Activated naive CD4-positive, alpha-beta T cell treated with anti-CD3 and anti-CD28 coated beads, Interleukin-2, amount 10 ng/mL, durations not matched to agents 7 days and 5 days (primary cell): ENCODE data around the gene C21orf58.
A peak's percentile ranks its signal among the peaks of the same experiment; 100 is the strongest.
"Not testable (repeated sequence)": the region's sequence is repeated elsewhere in the genome, so short reads cannot be mapped to it uniquely, and the experiment has no call there.

Source experiments
- CTCF ChIA-PET: fragments of 350-600 bp; sonication (Branson Sonifier 250); formaldehyde crosslinking; loops from one replicate; lab custom pipeline; 2021; ENCODE audit warnings: antibody characterized with exemption; lab: Charles Lee
- DNase-seq: peaks from one replicate; pipeline ENCODE4 v3.0.0-alpha.2; 2020
- H3K27ac Mint-ChIP-seq: one replicate; pipeline ENCODE4 v1.8.0; 2021; ENCODE audit warnings: mild to moderate bottlenecking, moderate library complexity, mixed read lengths
- H3K27me3 Mint-ChIP-seq: one replicate; pipeline ENCODE4 v1.8.0; 2021; ENCODE audit warnings: mild to moderate bottlenecking, mixed read lengths
- H3K36me3 Mint-ChIP-seq: one replicate; pipeline ENCODE4 v1.8.0; 2021; ENCODE audit warnings: mixed read lengths
- H3K4me1 Mint-ChIP-seq: one replicate; pipeline ENCODE4 v1.8.0; 2021; ENCODE audit warnings: mixed read lengths
- H3K4me3 Mint-ChIP-seq: one replicate; pipeline ENCODE4 v1.8.0; 2021; ENCODE audit warnings: mild to moderate bottlenecking, moderate library complexity, mixed read lengths
- H3K9me3 Mint-ChIP-seq: one replicate; pipeline ENCODE4 v1.8.0; 2021; ENCODE audit warnings: mixed read lengths

C21orf58 gene

GRCh38 chr21:46324390-46325072 lies 861 bp upstream of the C21orf58 start:
- peaks cover 4% of the 10 kb centered on the region for H3K27me3 Mint-ChIP-seq
- CTCF ChIA-PET = interaction anchor here (1.3 to 2.5 kb wide), 4 partner anchors 40 to 181 kb away, joined by 4 to 7 read pairs (median 6); partner anchors contain the start of gene MCM3AP
- peaks cover 44% of the 10 kb centered on the region for H3K36me3 Mint-ChIP-seq
- H3K27ac Mint-ChIP-seq = peak overlapping the region; percentile 99
- no peaks in the 10 kb centered on the region for H3K9me3 Mint-ChIP-seq
- H3K4me3 Mint-ChIP-seq = peak overlapping the region; percentile 90
- DNase-seq = peak; percentile 88
- H3K4me1 Mint-ChIP-seq = peaks cover 47% of the 10 kb centered on the region

GRCh38 chr21:46323227-46323709 lies 402 bp downstream of the C21orf58 start:
- H3K36me3 Mint-ChIP-seq = peaks cover 46% of the 10 kb centered on the region
- peak overlapping the region; percentile 99 for H3K27ac Mint-ChIP-seq
- CTCF ChIA-PET = interaction anchor here (1.6 to 1.7 kb wide), 2 partner anchors 91 to 180 kb away, joined by 3 to 6 read pairs; no protein-coding TSS in a partner anchor
- no peaks in the 10 kb centered on the region for H3K9me3 Mint-ChIP-seq
- DNase-seq = no peak
- peaks cover 4% of the 10 kb centered on the region for H3K27me3 Mint-ChIP-seq
- H3K4me3 Mint-ChIP-seq = peak overlapping the region; percentile 90
- H3K4me1 Mint-ChIP-seq = peaks cover 54% of the 10 kb centered on the region

- CTCF ChIA-PET = interaction anchor here (1.1 to 1.7 kb wide), 3 partner anchors 23 to 179 kb away, joined by 3 to 6 read pairs (median 3); no protein-coding TSS in a partner anchor
- H3K4me3 Mint-ChIP-seq = peak overlapping the region; percentile 90
- H3K27me3 Mint-ChIP-seq = peaks cover 4% of the 10 kb centered on the region
- H3K36me3 Mint-ChIP-seq = peaks cover 43% of the 10 kb centered on the region
- H3K27ac Mint-ChIP-seq = peak overlapping the region; percentile 99
- DNase-seq = peak; percentile 49
- no peaks in the 10 kb centered on the region for H3K9me3 Mint-ChIP-seq
- H3K4me1 Mint-ChIP-seq = peaks cover 52% of the 10 kb centered on the region
Observed at GRCh38 chr21:46322351-46323226, 1.1 kb downstream of the C21orf58 start.

- peaks cover 35% of the 10 kb centered on the region for H3K4me1 Mint-ChIP-seq
- CTCF ChIA-PET = no interaction called here
- peak overlapping the region; percentile 38 for H3K4me3 Mint-ChIP-seq
- no peaks in the 10 kb centered on the region for H3K9me3 Mint-ChIP-seq
- H3K27me3 Mint-ChIP-seq = peaks cover 4% of the 10 kb centered on the region
- peak overlapping the region; percentile 82 for H3K27ac Mint-ChIP-seq
- H3K36me3 Mint-ChIP-seq = peaks cover 37% of the 10 kb centered on the region
- no peak for DNase-seq
Observed at GRCh38 chr21:46320331-46320801, 3.3 kb downstream of the C21orf58 start.

- Mint-ChIP-seq H3K9me3 (no peaks in the 10 kb centered on the region), H3K4me3 (no peak overlapping the region), H3K27me3 (peaks cover 4% of the 10 kb centered on the region), H3K4me1 (peaks cover 34% of the 10 kb centered on the region), H3K36me3 (peaks cover 38% of the 10 kb centered on the region), H3K27ac (no peak overlapping the region)
- DNase-seq = no peak
- CTCF ChIA-PET = no interaction called here
Observed at GRCh38 chr21:46319186-46319585, 4.5 kb downstream of the C21orf58 start.

GRCh38 chr21:46318464-46318845 lies 5.2 kb downstream of the C21orf58 start:
- Mint-ChIP-seq H3K9me3 (no peaks in the 10 kb centered on the region), H3K4me1 (peaks cover 34% of the 10 kb centered on the region), H3K4me3 (no peak overlapping the region), H3K27me3 (no peaks in the 10 kb centered on the region), H3K36me3 (peaks cover 40% of the 10 kb centered on the region), H3K27ac (peak overlapping the region; percentile 33)
- DNase-seq = no peak
- CTCF ChIA-PET = no interaction called here

- DNase-seq = no peak
- CTCF ChIA-PET = no interaction called here
- H3K27ac Mint-ChIP-seq = no peak overlapping the region
- H3K4me1 Mint-ChIP-seq = peaks cover 34% of the 10 kb centered on the region
- no peak overlapping the region for H3K4me3 Mint-ChIP-seq
- no peaks in the 10 kb centered on the region for H3K9me3 Mint-ChIP-seq
- H3K27me3 Mint-ChIP-seq = no peaks in the 10 kb centered on the region
- peaks cover 41% of the 10 kb centered on the region for H3K36me3 Mint-ChIP-seq
Observed at GRCh38 chr21:46317710-46318463, 5.8 kb downstream of the C21orf58 start.

- CTCF ChIA-PET = no interaction called here
- no peak overlapping the region for H3K27ac Mint-ChIP-seq
- no peak for DNase-seq
- no peaks in the 10 kb centered on the region for H3K27me3 Mint-ChIP-seq
- H3K4me3 Mint-ChIP-seq = no peak overlapping the region
- H3K9me3 Mint-ChIP-seq = no peaks in the 10 kb centered on the region
- peaks cover 26% of the 10 kb centered on the region for H3K4me1 Mint-ChIP-seq
- peaks cover 43% of the 10 kb centered on the region for H3K36me3 Mint-ChIP-seq
Observed at GRCh38 chr21:46316708-46317324, 6.9 kb downstream of the C21orf58 start.

GRCh38 chr21:46314441-46315020 lies 9.1 kb downstream of the C21orf58 start:
- Mint-ChIP-seq H3K4me1 (peaks cover 9% of the 10 kb centered on the region), H3K36me3 (peaks cover 40% of the 10 kb centered on the region), H3K4me3 (no peak overlapping the region), H3K27ac (no peak overlapping the region), H3K27me3 (no peaks in the 10 kb centered on the region), H3K9me3 (no peaks in the 10 kb centered on the region)
- CTCF ChIA-PET = no interaction called here
- no peak for DNase-seq

- no peaks in the 10 kb centered on the region for H3K4me1 Mint-ChIP-seq
- CTCF ChIA-PET = no interaction called here
- peaks cover 46% of the 10 kb centered on the region for H3K36me3 Mint-ChIP-seq
Observed at GRCh38 chr21:46312949-46313348, 10.7 kb downstream of the C21orf58 start.

GRCh38 chr21:46311568-46311967 lies 12.1 kb downstream of the C21orf58 start:
- peaks cover 49% of the 10 kb centered on the region for H3K36me3 Mint-ChIP-seq

More at GRCh38 chr21:46312949-46313348, 10.7 kb downstream of the C21orf58 start:
- no peaks in the 10 kb centered on the region for H3K27me3 Mint-ChIP-seq
- H3K4me3 Mint-ChIP-seq = no peak overlapping the region
- no peak overlapping the region for H3K27ac Mint-ChIP-seq
- DNase-seq = no peak
- no peaks in the 10 kb centered on the region for H3K9me3 Mint-ChIP-seq

GRCh38 chr21:46310260-46310659 lies 13.4 kb downstream of the C21orf58 start:
- H3K4me1 Mint-ChIP-seq, DNase-seq, H3K9me3 Mint-ChIP-seq, CTCF ChIA-PET, H3K4me3 Mint-ChIP-seq, H3K27ac Mint-ChIP-seq, H3K27me3 Mint-ChIP-seq: not testable (repeated sequence)
- H3K36me3 Mint-ChIP-seq = peaks cover 47% of the 10 kb centered on the region

More at GRCh38 chr21:46311568-46311967, 12.1 kb downstream of the C21orf58 start:
- Mint-ChIP-seq H3K9me3 (no peaks in the 10 kb centered on the region), H3K27me3 (no peaks in the 10 kb centered on the region), H3K4me3 (no peak overlapping the region), H3K27ac (no peak overlapping the region), H3K4me1 (no peaks in the 10 kb centered on the region)
- CTCF ChIA-PET = no interaction called here
- no peak for DNase-seq

- Mint-ChIP-seq H3K4me1 (no peaks in the 10 kb centered on the region), H3K27ac (no peak overlapping the region), H3K9me3 (no peaks in the 10 kb centered on the region), H3K27me3 (no peaks in the 10 kb centered on the region), H3K36me3 (peaks cover 52% of the 10 kb centered on the region), H3K4me3 (no peak overlapping the region)
- CTCF ChIA-PET = no interaction called here
- no peak for DNase-seq
Observed at GRCh38 chr21:46308431-46308830, 15.2 kb downstream of the C21orf58 start.
